ENCODE data around the gene MTAP. TPM values are rescaled to one million over a fixed set of nuclear protein-coding genes. Genes with fewer than 3 reads are reported as not detected.

The MTAP gene
- total and polyA plus RNA-seq, 11 donors, result 5.4 to 27.3 (median 18.1) TPM

DNA sequence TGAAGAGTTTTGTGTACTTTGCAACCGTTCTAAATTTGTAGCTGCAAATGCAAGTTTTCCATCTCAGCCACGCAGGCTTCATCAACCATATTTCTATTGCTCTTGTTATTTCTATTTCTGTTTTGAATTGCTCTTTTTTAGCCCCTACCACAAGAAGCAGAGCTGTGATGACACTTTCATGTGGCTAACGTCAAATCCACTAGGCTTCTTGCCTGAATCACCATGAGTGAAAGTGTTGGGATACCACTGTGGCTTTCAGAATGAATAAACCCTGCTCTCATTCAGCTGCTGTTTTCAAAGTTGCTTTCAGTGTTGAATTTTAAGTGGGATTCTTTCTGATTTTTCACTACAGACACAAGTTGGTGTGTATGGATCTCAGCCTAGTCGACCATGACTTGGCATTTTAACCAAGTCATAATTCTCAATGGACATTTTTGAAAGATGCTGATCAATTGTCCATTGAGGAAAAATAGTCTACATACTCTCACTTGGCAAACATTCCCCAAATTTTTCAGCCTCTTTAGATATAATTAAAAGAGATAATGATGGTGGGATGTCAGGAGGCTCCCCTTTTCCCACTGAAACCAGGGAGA is 41.0 kb upstream of the MTAP start:
- no peaks in the 10 kb centered on the region for H3K36me3 ChIP-seq
- WGBS, 4 donors, result 59 to 67% (median 62%) methylated on average over 4 of the region's 4 CpGs
- peaks cover 0 to 13% (median 0%) of the 10 kb centered on the region in 9 donors for H3K27me3 ChIP-seq
- DNase-seq (no peak), ATAC-seq (no peak)
- intact Hi-C loops (cut with DNase I), result no loop called here
- TF ChIP-seq CTCF (IDR thresholded peaks at IDR 0.05) (no peak), POLR2A (IDR thresholded peaks at IDR 0.05) (no peak)
- H3K4me3 ChIP-seq, result no peak overlapping the region
- H3K4me1 ChIP-seq, result no peaks in the 10 kb centered on the region
- H3K27ac ChIP-seq, result no peak overlapping the region
- no peaks in the 10 kb centered on the region for H3K9me3 ChIP-seq

GRCh38 chr9:21762064-21762463 is 40.4 kb upstream of the MTAP start:
- Histone ChIP-seq H3K9me3 (no peaks in the 10 kb centered on the region), H3K27ac (no peak overlapping the region), H3K27me3 (peaks cover 0 to 6% (median 0%) of the 10 kb centered on the region in 9 donors), H3K4me3 (no peak overlapping the region), H3K36me3 (no peaks in the 10 kb centered on the region), H3K4me1 (no peaks in the 10 kb centered on the region)
- intact Hi-C loops (cut with DNase I), result no loop called here
- ATAC-seq (no peak), DNase-seq (no peak)
- 79 to 88% (median 85%) methylated on average over 3 of the region's 3 CpGs for WGBS, 4 donors
- TF ChIP-seq POLR2A (IDR thresholded peaks at IDR 0.05) (no peak), CTCF (IDR thresholded peaks at IDR 0.05) (no peak)

- no peak overlapping the region for H3K4me3 ChIP-seq
- H3K4me1 ChIP-seq, result no peaks in the 10 kb centered on the region
- no peaks in the 10 kb centered on the region for H3K9me3 ChIP-seq
- WGBS, 4 donors, result 50 to 66% (median 54%) methylated on average over 3 of the region's 3 CpGs
- no peak for ATAC-seq
- H3K27me3 ChIP-seq, result peaks cover 0 to 6% (median 0%) of the 10 kb centered on the region in 9 donors
- no peak for DNase-seq
- H3K36me3 ChIP-seq, result no peaks in the 10 kb centered on the region
- no peak for TF ChIP-seq POLR2A (IDR thresholded peaks at IDR 0.05)
- H3K27ac ChIP-seq, result no peak overlapping the region
- intact Hi-C loops (cut with DNase I), result no loop called here
Measured at GRCh38 chr9:21764846-21765245, 37.6 kb upstream of the MTAP start.

- TF ChIP-seq CTCF (IDR thresholded peaks at IDR 0.05) (no peak), POLR2A (IDR thresholded peaks at IDR 0.05) (no peak)
- Histone ChIP-seq H3K27me3 (peaks cover 0 to 3% (median 0%) of the 10 kb centered on the region in 9 donors), H3K27ac (no peak overlapping the region), H3K36me3 (no peaks in the 10 kb centered on the region), H3K4me3 (no peak overlapping the region), H3K9me3 (no peaks in the 10 kb centered on the region), H3K4me1 (peaks cover 0 to 5% (median 0%) of the 10 kb centered on the region in 12 donors)
- ATAC-seq, result no peak
- DNase-seq, result no peak
- WGBS, 4 donors, result 29 to 49% (median 32%) methylated on average over 2 of the region's 2 CpGs
- intact Hi-C loops (cut with DNase I), result no loop called here
Measured at GRCh38 chr9:21766096-21766495, 36.3 kb upstream of the MTAP start.
